Medulla oblongata (tissue), 1 donor: Measurements from ENCODE around the gene CDC42EP2.
A peak's percentile ranks its signal among the peaks of the same experiment; 100 is the strongest.

Source experiments
- DNase-seq: peaks from one replicate; pipeline ENCODE4 v3.0.0-alpha.2; 2015; ENCODE audit errors: extremely low spot score

The CDC42EP2 gene

DNA sequence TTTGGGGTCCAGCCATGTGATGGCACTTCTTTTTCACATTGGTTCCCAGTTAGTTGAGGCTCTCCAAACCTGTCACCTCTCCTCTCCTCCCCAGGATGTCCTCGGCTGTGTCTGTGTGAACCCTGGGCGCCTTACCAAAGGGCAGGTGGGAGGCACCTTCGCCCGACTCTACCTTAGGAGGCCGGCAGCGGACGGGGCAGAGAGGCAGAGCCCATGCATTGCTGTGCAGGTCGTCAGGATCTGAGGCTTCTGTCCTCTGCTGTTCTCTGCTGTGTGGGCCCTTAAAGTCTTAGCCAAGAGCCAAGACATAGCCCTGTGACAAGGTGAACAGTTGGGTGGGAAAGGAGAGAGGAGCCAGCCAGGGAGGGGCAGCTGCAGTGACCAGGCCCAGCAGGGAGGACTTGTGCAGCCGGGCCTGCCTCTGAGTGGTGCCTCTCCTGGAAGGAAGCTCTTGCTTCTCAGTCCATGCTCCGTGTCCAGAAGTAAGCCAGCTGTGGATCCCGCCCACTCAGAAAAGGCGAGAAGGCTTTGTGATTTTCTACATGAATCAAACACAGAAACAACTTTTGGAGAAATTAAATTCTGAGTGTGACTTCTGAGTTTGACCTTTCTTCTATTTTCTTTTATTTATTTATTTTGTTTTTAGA is 17.5 kb upstream of the CDC42EP2 start:
- DNase-seq: no peak

GRCh38 chr11:65298131-65298535 is 16.5 kb upstream of the CDC42EP2 start:
- peak; percentile 75 for DNase-seq

DNA sequence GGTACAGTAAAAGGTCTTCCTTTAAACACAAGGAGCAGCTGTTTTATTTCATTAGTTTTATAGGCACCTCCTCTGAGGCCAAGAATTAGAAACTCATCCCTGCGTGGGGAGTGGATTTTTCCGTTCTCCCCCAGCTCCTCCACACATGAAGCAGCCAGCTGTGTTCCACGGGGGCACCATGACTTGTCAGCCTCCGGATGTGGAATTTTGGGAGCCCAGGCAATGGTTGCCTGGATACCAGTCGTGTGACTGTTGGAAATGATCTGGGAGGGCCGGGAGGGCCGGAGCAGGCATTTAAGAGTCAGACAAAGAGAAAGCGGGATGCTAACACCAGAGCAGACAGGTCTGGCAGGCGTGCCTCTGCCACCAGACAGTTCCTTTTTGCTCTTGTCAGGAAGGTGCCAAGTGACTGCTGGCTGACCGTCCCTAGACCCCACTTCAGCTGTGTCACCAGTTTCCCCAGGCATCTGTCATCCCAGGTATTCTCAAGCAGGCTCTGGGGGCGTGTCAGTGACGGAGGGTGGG is 15.9 kb upstream of the CDC42EP2 start:
- peak; percentile 66 for DNase-seq

DNA sequence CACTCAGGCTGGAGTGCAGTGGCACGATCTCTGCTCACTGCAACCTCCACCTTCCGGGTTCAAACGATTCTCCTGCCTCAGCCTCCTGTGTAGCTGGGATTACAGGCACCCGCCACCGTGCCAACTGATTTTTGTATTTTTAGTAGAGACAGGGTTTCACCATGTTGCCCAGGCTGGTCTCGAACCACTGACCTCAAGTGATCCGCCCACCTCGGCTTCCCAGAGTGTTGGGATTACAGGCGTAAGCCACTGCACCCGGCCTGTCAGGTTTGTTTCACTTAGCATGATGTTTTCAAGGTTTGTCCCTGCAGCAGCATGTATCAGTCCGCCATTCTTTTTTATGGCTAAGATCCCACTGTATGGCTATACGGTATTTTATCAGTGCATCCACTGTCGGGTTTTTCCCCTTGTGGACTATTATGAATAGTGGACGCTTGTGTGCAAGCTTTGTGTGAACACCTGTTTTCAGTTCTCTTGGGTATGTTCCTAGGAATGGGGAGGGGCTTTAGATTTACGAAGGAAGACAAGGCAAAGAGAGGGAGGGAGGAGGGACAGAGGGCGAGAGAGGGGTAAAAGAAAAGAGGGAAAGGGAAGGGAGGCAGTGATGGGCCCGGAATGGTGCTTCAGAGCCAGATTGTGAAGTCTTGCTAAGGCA is 13.9 kb upstream of the CDC42EP2 start:
- DNase-seq: no peak

DNA sequence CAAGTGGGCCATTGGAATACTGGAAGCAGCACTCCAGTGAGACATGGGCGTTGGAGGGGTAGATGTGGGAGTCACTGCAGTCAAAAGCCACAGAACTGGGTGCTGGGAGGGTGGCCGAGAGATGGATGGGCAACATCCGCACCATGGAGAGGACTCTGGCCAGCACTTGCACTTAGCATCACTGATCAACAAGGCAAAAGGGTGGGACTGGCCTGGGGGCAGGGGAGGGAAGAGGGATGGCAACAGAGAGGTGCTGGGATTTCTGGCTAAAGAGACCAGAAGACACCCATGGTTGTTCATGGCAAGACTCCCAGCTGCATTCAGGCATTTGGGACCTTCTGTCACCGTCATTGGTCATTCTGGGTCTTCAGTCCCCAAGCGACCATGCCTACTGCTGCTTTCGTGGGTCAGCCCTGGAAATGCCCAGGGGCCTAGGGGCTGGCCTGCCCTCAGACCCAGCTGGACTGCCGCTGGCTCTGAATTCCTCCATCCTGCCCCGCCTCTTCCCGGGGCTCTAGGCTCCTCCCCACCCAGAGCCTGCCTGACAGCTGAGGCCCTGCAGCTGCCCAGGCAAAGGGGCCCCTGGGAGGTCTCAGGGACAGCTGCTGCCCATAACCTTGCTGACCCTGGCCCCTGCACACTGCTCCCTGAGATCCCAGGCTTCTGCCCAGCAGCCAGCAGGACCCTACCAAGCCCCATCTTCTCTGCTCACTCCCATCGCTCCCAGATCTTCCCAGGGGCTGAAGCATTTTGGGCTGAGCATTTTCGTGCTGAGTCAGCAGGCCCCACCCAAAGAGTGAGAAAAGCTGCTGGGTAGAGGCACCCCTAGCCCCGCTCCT is 13.0 kb upstream of the CDC42EP2 start:
- peak; percentile 64 for DNase-seq

DNA sequence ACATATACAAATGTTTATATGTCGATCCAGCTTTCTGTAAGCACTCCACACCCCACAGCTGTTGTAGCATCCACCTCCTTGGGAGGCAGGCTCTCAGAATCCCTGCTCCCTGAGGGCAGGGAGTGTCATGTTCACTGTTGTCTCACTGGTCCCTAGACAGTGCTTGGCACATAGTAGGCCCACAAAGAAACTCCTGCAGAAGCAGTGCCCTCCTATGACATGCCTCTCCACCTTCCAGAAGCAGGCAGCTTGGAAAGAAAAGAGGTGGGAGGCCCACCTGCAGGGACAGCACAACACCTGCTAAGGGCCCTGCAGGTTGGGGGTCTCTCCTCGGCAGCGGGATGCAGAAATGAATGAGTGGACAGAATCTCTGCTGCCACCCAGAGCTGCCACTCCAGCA is 11.1 kb upstream of the CDC42EP2 start:
- no peak for DNase-seq

GRCh38 chr11:65304110-65304509 is 10.6 kb upstream of the CDC42EP2 start:
- no peak for DNase-seq

DNA sequence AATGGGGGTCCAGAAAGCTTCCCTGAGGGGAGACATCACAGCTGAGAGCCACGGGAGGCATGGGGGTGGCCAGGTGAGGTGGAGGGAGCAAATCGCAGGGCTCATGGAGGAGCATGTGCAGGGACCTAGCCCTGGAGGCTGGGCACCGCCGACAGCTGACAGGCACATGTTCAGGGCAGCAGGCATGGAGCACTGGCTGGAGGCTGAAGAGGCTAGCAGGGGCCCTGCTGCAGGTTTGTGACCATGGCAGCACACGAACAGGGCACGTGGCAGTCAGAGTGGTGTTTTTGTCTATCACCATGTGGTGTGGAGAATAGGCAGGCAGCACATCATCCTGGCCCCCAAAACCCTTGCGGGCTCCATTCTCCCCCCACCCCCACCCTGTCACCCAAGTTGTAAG is 10.1 kb upstream of the CDC42EP2 start:
- DNase-seq: no peak

GRCh38 chr11:65305501-65306268 is 9.0 kb upstream of the CDC42EP2 start:
- DNase-seq: peak; percentile 27

GRCh38 chr11:65307298-65308229 is 7.1 kb upstream of the CDC42EP2 start:
- DNase-seq: no peak

- no peak for DNase-seq
These were observed 6.3 kb upstream of the CDC42EP2 start for GRCh38 chr11:65308281-65308891.

DNA sequence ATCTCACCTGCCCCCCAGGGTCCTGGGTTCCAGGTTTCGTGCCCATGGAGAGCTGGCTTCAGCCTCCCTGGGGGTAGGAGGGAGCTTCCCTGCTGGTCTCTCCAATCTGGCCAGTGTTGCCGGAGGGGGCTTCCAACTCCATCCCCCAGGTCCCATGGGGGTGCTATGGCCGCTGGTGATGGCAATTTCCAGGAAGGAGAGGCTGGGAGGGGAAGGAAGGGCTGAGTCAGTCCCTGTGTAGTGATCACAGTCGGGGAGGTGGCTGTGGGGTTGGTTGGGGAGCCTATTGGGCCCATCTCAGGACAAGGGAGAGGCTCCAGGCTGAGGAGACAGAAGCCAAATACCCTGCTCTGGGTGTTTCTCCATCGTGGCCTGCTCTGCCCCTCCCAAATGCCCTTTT is 5.7 kb upstream of the CDC42EP2 start:
- no peak for DNase-seq

GRCh38 chr11:65310215-65310614 is 4.5 kb upstream of the CDC42EP2 start:
- peak; percentile 36 for DNase-seq

- DNase-seq: peak; percentile 31
These were observed 3.9 kb upstream of the CDC42EP2 start for GRCh38 chr11:65310736-65311135.

DNA sequence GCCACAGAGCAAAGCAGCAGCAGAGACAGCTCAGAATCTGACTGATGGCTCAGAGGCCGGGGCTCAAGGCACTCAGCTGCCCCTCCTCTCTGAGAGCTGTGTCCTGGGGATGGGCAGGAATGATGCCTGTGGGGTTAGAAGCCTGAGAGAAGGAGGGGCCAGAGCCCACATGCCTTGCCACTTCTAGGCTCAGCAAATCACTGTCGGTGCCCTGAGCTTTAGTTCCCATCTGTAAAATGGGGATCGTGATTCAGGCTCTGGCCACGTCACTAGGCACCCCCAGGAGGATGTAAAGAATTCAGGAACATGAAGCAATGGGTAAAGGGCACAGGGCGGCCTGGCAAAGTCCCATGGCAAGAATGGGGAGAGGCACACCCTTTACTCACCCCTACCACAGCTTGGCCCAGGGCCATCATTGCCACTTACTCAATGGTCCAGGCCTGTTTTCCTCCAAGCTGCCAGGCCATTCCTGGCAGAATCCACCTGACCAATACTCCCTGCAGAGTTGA is 3.4 kb upstream of the CDC42EP2 start:
- no peak for DNase-seq

DNA sequence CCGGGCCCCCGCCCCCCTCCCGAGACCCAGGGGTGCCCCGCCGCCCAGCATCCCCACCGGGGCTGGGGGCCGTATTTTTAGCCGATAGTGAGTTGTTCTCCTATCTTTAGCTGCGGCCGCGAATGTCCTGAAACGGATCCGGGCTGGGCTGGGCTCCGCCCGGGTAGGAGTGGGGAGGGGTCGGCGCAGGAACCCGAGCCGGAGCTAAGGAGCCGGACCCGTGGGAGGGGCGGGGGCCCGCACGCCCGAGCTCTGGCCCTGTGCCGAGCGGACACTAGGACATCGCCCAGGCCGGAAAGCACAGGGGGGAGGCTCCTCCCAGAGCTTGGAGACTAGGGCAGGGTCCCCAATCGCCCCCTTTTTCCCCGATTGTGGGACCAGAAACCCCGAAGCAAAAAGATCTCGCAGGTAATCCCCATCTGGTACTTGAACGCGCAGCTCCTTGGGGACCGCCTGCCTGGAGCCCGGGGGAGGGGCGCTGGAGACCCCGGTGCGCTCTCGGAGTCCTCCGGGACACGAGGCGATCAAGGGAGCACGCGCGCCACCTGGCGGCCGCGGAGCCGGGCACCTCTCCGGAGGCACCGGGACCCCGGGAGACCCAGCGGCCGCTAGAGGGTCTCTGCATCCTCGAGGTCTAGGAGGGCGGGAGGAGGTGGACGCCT is 669 bp downstream of the CDC42EP2 start:
- peak; percentile 78 for DNase-seq

DNA sequence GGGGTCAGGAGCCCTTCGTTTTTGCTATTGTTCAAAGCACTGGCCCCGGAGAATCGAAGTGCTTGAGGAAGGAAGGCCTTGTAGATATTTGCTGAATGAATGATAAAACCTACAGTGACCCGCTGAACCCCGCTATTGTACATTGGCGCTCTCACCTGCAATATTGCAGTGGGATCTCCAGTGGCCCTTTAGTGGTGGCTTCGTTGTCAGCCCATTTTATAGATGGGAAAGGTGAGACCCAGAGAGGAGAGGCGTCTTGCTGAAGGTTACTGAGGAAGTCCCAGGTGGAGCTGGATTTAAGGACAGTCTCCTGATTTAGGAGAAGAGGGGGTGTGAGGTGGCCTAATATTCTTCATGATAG is 1.2 kb downstream of the CDC42EP2 start:
- DNase-seq: no peak

- DNase-seq: no peak
These were observed 1.8 kb downstream of the CDC42EP2 start for GRCh38 chr11:65316227-65317024.
